SK-N-MC (cell line): Measurements from ENCODE around the gene GSG1L.

ENCODE experiments used
- EZH2 ChIP-seq: fragments of 200-600 bp; sonication (generic); IDR thresholded peaks from one replicate; pipeline ENCODE4 v1.6.1; 2017; ENCODE audit warnings: antibody characterized with exemption
- FOXP2 ChIP-seq: optimal IDR thresholded peaks from 2 replicates; pipeline ENCODE3; 2011; ENCODE audit warnings: mild to moderate bottlenecking, moderate library complexity; ENCODE audit not compliant: insufficient read depth; ENCODE audit errors: extremely low read length, control extremely low read depth
- POLR2AphosphoS5 ChIP-seq: IDR thresholded peaks from 2 replicates; pipeline ENCODE4 v1.6.1; 2012; ENCODE audit warnings: mild to moderate bottlenecking, low read depth, low read length, borderline replicate concordance

DNA sequence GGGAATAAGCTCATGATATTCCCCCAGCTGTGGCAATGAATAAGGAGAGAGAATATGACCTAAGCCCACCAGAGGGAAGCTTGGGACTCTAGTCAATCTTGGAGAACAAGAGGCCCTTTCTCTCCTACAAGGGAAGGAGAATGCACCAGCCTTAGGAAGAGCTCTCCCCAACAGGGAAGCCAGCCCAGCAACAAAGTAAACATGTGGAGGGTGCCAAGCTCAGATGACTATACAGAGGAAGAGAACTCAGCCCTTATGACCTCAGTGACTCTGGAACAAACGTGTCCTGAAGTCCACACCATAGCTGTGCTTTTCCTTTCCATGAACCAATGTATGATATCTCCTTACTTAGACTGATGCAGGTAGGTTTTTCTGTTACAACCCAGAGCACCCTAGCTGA, 219.7 kb downstream of the GSG1L start:
- TF ChIP-seq POLR2AphosphoS5: no peak
- no peak for TF ChIP-seq EZH2
- no peak for TF ChIP-seq FOXP2
